ENCODE data around the gene CEP85L. TPM values are rescaled to one million over a fixed set of nuclear protein-coding genes. Genes with fewer than 3 reads are reported as not detected.

The CEP85L gene
- total RNA-seq, 1 donor from 2014 or later = 6.8 TPM

- Mint-ChIP-seq H3K4me1 (ENCODE audit: low read depth) (peaks cover 7% of the 10 kb centered on the region), H3K36me3 (ENCODE audit: insufficient read depth) (no peaks in the 10 kb centered on the region), H3K4me3 (ENCODE audit: low read depth) (no peak overlapping the region), H3K27me3 (no peaks in the 10 kb centered on the region), H3K9me3 (ENCODE audit: low read depth) (no peaks in the 10 kb centered on the region), H3K27ac (peak overlapping the region; percentile 9)
- DNase-seq (ENCODE audit: low spot score, unreplicated experiment) = no peak
- no peak for TF ChIP-seq CTCF (IDR thresholded peaks at IDR 0.05; ENCODE audit: unreplicated experiment)
Measured at GRCh38 chr6:118668761-118669385, 17.5 kb upstream of the CEP85L start.

DNA sequence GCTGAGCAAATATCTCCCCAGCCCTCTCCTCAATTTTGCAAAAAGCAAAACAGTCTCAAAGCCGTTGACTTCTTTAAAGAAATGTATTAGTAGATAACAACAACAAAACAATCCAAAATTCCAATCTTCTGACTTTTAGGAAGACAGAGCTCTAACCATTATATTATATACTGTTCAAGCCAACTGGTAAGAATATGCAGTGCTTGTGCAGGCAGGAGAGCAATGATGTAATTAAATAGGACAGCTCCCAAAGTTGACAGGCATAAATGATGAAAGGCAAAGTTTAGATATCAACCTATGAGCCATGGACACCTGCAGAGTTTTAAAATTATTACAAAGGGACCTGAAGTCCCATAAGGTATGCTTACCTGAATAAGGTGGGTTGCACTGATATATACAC lies 16.6 kb upstream of the CEP85L start:
- no peaks in the 10 kb centered on the region for H3K9me3 Mint-ChIP-seq (ENCODE audit: low read depth)
- H3K27me3 Mint-ChIP-seq = no peaks in the 10 kb centered on the region
- no peaks in the 10 kb centered on the region for H3K36me3 Mint-ChIP-seq (ENCODE audit: insufficient read depth)
- TF ChIP-seq CTCF (IDR thresholded peaks at IDR 0.05; ENCODE audit: unreplicated experiment) = no peak
- H3K4me3 Mint-ChIP-seq (ENCODE audit: low read depth) = no peak overlapping the region
- peaks cover 7% of the 10 kb centered on the region for H3K4me1 Mint-ChIP-seq (ENCODE audit: low read depth)
- no peak for DNase-seq (ENCODE audit: low spot score, unreplicated experiment)
- no peak overlapping the region for H3K27ac Mint-ChIP-seq

DNA sequence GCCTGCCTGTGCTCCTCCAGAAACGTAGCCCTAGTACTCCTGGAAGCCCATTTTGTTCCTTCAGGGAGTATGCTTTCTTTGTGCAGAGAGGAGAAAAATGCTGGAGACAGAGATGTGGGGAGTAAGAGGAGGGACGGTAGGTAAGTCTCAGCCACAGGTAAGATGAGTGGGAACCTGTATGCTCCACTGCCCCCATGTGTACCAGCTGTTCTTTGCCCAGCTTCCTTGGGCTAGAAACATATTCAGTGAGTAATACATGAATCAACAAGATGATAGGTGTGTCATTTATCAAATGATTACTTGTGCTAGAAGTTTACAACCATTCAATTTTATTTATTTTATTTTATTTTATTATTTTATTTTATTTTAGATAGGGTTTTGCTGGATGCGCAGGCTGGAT lies 13.6 kb upstream of the CEP85L start:
- Mint-ChIP-seq H3K27ac (no peak overlapping the region), H3K27me3 (no peaks in the 10 kb centered on the region), H3K4me1 (ENCODE audit: low read depth) (peaks cover 7% of the 10 kb centered on the region), H3K36me3 (ENCODE audit: insufficient read depth) (no peaks in the 10 kb centered on the region), H3K9me3 (ENCODE audit: low read depth) (no peaks in the 10 kb centered on the region), H3K4me3 (ENCODE audit: low read depth) (no peak overlapping the region)
- no peak for DNase-seq (ENCODE audit: low spot score, unreplicated experiment)
- no peak for TF ChIP-seq CTCF (IDR thresholded peaks at IDR 0.05; ENCODE audit: unreplicated experiment)

- Mint-ChIP-seq H3K9me3 (ENCODE audit: low read depth) (no peaks in the 10 kb centered on the region), H3K36me3 (ENCODE audit: insufficient read depth) (no peaks in the 10 kb centered on the region), H3K4me1 (ENCODE audit: low read depth) (peaks cover 7% of the 10 kb centered on the region), H3K4me3 (ENCODE audit: low read depth) (no peak overlapping the region), H3K27me3 (no peaks in the 10 kb centered on the region), H3K27ac (no peak overlapping the region)
- no peak for TF ChIP-seq CTCF (IDR thresholded peaks at IDR 0.05; ENCODE audit: unreplicated experiment)
- DNase-seq (ENCODE audit: low spot score, unreplicated experiment) = no peak
Measured at GRCh38 chr6:118663993-118664985, 12.9 kb upstream of the CEP85L start.

GRCh38 chr6:118661831-118662230 lies 10.4 kb upstream of the CEP85L start:
- Mint-ChIP-seq H3K4me3 (ENCODE audit: low read depth) (no peak overlapping the region), H3K27ac (no peak overlapping the region), H3K27me3 (no peaks in the 10 kb centered on the region), H3K36me3 (ENCODE audit: insufficient read depth) (no peaks in the 10 kb centered on the region), H3K4me1 (ENCODE audit: low read depth) (no peaks in the 10 kb centered on the region), H3K9me3 (ENCODE audit: low read depth) (no peaks in the 10 kb centered on the region)
- TF ChIP-seq CTCF (IDR thresholded peaks at IDR 0.05; ENCODE audit: unreplicated experiment) = no peak
- DNase-seq (ENCODE audit: low spot score, unreplicated experiment) = no peak
